Measurements from ENCODE around the gene TMEM178B.

DNA sequence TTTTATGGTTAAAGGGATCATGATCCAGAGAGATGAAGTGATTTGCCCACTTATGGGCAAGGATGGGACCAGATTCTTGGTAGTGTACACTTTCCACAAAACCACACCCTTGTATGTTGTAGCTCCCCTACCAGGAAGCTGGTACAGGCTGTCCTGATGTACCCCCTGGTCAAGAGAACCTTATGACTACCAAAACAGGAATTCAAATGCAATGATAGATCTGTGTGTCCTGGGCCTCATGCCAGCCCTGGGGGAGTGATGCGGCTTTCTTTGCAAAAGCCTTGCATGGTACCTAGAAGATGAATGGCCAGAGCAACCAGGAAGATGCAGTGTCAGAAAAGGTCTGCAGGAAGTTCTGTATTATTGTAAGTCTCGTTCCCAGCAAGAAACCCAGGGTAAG is 382.4 kb downstream of the TMEM178B start:
- TF ChIP-seq POLR2AphosphoS5 (IDR thresholded peaks at IDR 0.05) (no peak), CTCF (IDR thresholded peaks at IDR 0.05; ENCODE audit: poor library complexity, severe bottlenecking) (no peak), REST (IDR thresholded peaks at IDR 0.05; ENCODE audit: borderline replicate concordance) (no peak), RAD21 (conservative IDR thresholded peaks at IDR 0.05) (no peak), EZH2 (IDR thresholded peaks at IDR 0.05; ENCODE audit: borderline replicate concordance, insufficient read depth, low read length, poor library complexity, severe bottlenecking) (no peak), TAF1 (IDR thresholded peaks at IDR 0.05; ENCODE audit: low read depth) (no peak), EP300 (conservative IDR thresholded peaks at IDR 0.05; ENCODE audit: poor library complexity, severe bottlenecking) (no peak), MXI1 (conservative IDR thresholded peaks at IDR 0.05; ENCODE audit: poor library complexity, severe bottlenecking) (no peak)

All from neural cell (in vitro differentiated cells).